Measurements from ENCODE around the gene RAD50.

Gene RAD50

DNA sequence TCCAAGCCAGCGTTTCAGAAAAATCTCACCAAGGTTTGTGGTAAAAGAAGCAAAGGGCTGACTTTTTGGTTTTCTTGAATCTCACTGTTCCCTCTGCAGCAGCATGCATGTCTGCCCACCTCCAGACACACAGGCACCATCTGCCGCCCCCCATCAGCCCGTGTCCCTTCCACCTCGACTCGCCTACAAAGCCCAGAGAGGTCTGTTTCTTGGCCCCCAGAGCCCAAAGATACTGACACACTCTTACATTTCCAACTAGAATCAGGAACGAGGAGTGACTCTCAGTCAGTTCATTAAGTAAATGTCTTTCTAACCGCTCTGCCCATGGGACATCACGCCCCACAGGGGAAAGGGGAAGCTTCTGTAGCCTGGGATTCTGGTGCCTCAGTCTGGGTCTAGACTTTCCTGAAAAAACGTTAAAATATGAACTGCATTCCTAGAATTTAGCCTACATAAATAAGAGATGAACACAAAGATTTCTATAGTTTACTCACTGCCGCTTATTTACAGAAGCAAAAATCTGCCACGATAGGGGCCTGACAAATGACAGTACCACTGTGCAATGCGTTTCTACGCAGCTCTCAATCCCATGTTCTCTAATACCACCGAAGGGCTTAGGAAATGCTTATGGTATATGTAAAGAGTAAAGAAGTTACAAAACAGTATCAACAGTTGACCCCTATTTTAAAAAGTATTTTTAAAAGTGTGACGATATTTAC is 121.1 kb downstream of the RAD50 start:
- no peak overlapping the region for H3K4me3 ChIP-seq (ENCODE audit: low read depth, low read length)
- TF ChIP-seq, protein P1, sequence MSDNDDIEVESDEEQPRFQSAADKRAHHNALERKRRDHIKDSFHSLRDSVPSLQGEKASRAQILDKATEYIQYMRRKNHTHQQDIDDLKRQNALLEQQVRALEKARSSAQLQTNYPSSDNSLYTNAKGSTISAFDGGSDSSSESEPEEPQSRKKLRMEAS (IDR thresholded peaks at IDR 0.05; ENCODE audit: low read depth, low read length) = no peak
- TF ChIP-seq MYC (IDR thresholded peaks at IDR 0.05; ENCODE audit: low read depth, low read length) (no peak), POLR2A (IDR thresholded peaks at IDR 0.05; ENCODE audit: extremely low read depth, insufficient read length) (no peak)
- TF ChIP-seq, protein P2, sequence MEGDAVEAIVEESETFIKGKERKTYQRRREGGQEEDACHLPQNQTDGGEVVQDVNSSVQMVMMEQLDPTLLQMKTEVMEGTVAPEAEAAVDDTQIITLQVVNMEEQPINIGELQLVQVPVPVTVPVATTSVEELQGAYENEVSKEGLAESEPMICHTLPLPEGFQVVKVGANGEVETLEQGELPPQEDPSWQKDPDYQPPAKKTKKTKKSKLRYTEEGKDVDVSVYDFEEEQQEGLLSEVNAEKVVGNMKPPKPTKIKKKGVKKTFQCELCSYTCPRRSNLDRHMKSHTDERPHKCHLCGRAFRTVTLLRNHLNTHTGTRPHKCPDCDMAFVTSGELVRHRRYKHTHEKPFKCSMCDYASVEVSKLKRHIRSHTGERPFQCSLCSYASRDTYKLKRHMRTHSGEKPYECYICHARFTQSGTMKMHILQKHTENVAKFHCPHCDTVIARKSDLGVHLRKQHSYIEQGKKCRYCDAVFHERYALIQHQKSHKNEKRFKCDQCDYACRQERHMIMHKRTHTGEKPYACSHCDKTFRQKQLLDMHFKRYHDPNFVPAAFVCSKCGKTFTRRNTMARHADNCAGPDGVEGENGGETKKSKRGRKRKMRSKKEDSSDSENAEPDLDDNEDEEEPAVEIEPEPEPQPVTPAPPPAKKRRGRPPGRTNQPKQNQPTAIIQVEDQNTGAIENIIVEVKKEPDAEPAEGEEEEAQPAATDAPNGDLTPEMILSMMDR (IDR thresholded peaks at IDR 0.05; ENCODE audit: low read depth, low read length) = no peak
- DNase-seq (ENCODE audit: low read depth) = no peak

DNA sequence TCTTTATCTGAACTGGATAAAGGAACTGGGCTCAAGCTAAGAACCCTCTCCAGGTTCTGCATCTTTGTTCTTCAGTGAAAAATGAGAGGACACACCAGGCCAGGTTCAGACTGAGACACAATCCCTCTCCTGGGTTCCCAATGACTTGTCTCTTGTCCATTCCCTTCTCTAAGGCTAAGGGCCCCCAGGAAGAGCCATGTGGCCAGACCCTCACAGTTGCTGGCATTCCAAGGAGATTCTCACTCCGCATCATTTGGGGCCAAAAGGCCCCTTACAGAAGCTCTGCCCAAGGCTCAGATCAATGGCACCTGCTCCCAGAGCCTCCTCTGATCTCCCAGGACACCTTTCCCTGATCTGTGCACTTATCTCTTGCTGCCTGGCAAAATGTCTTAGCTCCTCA is 122.0 kb downstream of the RAD50 start:
- no peak for DNase-seq (ENCODE audit: low read depth)
- TF ChIP-seq POLR2A (IDR thresholded peaks at IDR 0.05; ENCODE audit: extremely low read depth, insufficient read length) (no peak), MYC (IDR thresholded peaks at IDR 0.05; ENCODE audit: low read depth, low read length) (no peak)
- TF ChIP-seq, protein P2 (IDR thresholded peaks at IDR 0.05; ENCODE audit: low read depth, low read length) = no peak
- TF ChIP-seq, protein P1 (IDR thresholded peaks at IDR 0.05; ENCODE audit: low read depth, low read length) = no peak
- H3K4me3 ChIP-seq (ENCODE audit: low read depth, low read length) = no peak overlapping the region

DNA sequence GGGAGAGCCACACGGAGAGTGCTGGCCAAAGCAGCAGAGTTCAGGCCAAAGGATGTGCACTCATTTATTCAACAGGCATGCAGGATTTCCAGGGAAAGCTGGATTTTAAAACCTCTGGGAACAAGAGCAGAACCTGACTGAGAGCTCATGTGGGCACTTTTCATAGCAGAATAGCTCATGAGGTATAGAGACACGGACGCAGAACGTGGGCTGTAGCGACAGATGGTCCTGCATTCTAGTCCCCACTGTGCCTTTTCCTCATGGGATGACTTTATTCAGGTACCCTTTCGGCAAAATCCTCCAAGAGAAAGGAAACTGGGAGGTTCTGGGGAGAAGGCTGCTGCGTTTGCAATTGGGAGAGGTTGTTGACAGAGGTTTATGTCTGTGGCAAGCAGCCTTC is 122.4 kb downstream of the RAD50 start:
- TF ChIP-seq POLR2A (IDR thresholded peaks at IDR 0.05; ENCODE audit: extremely low read depth, insufficient read length) = no peak
- no peak overlapping the region for H3K4me3 ChIP-seq (ENCODE audit: low read depth, low read length)
- DNase-seq (ENCODE audit: low read depth) = no peak

DNA sequence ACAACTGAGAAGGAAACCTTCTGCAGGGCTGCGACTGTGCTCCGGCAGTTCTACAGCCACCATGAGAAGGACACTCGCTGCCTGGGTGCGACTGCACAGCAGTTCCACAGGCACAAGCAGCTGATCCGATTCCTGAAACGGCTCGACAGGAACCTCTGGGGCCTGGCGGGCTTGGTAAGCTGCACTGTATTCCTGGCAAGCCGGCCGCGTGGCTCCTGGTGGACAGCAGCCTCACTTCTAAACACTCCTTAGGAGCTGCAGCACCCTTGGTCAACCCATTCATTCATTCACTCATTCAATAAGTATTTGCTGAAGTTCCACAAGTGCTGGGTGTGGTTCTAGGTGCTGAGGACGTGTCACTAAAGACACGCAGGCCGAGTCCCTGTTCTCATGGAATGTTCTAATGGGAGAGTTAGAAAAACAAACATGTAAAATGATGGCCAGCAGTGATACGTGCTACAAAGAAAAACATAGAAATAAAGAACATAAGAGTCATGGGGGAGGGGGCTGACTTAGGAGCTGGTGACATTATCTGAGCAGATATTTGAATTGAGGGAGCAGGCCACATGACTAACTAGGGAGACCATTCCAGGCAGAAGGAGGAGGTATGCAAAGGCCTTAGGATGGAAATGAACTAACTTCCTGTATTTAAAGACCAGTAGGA is 123.1 kb downstream of the RAD50 start:
- no peak overlapping the region for H3K4me3 ChIP-seq (ENCODE audit: low read depth, low read length)
- DNase-seq (ENCODE audit: low read depth) = no peak
- TF ChIP-seq MYC (IDR thresholded peaks at IDR 0.05; ENCODE audit: low read depth, low read length) (no peak), POLR2A (IDR thresholded peaks at IDR 0.05; ENCODE audit: extremely low read depth, insufficient read length) (no peak)
- TF ChIP-seq, protein P1 (IDR thresholded peaks at IDR 0.05; ENCODE audit: low read depth, low read length) = no peak
- TF ChIP-seq, protein P2 (IDR thresholded peaks at IDR 0.05; ENCODE audit: low read depth, low read length) = no peak

DNA sequence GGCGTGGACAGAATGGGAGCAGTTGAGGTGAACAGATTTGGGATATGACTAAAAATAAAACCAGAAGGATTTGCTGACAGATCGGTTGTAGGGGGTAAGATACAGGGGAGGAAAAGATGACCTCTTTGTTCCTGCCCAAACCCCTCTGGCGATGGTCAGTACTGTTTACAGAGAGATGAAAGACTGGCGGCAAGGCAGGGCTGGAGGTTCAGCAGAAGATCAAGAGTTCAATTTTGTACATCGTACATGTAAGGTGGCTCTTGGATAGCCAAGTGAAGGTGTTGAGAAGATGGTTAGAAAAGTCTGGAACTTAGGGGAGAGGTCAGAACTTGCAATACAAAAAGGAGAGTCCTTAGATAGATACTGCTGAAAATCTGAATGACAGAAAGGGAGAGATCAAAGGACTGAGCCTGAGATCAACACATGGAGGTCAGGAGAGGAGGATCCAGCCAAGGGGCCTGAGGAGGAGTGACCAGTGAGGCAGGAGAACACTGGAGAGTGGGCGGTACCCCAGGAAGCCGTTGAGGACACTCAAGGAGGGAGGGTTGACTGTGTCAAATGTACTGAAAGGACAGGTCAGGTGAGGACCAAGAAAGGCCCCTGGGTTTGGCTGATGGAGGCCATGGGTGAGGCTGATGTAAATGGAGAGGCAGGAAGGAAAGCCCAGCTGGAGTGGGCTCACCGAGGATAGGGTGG is 124.2 kb downstream of the RAD50 start:
- TF ChIP-seq MYC (IDR thresholded peaks at IDR 0.05; ENCODE audit: low read depth, low read length) = no peak
- TF ChIP-seq POLR2A (IDR thresholded peaks at IDR 0.05; ENCODE audit: extremely low read depth, insufficient read length) = no peak
- TF ChIP-seq, protein P2 (IDR thresholded peaks at IDR 0.05; ENCODE audit: low read depth, low read length) = no peak
- TF ChIP-seq, protein P1 (IDR thresholded peaks at IDR 0.05; ENCODE audit: low read depth, low read length) = no peak
- no peak for DNase-seq (ENCODE audit: low read depth)
- H3K4me3 ChIP-seq (ENCODE audit: low read depth, low read length) = no peak overlapping the region

DNA sequence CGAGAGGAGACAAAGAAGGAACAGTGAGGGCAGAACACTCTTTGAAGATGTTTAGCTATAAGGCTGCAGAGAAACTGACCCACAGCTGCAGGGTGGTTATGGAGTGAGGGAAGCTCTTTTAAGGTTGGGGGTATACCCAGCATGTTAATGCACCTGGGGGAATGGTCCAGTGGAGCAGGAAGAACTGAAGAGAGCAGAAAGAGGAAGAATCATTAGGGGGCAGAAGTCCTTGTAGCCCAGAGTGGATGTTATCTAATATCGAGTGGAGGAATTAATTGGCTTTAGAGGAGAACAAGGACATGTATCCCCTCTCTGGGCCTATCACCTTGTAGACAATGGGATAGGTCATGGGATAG is 124.7 kb downstream of the RAD50 start:
- TF ChIP-seq, protein P2 (IDR thresholded peaks at IDR 0.05; ENCODE audit: low read depth, low read length) = no peak
- TF ChIP-seq, protein P1 (IDR thresholded peaks at IDR 0.05; ENCODE audit: low read depth, low read length) = no peak
- TF ChIP-seq MYC (IDR thresholded peaks at IDR 0.05; ENCODE audit: low read depth, low read length) (no peak), POLR2A (IDR thresholded peaks at IDR 0.05; ENCODE audit: extremely low read depth, insufficient read length) (no peak)
- H3K4me3 ChIP-seq (ENCODE audit: low read depth, low read length) = no peak overlapping the region
- no peak for DNase-seq (ENCODE audit: low read depth)

All from NB4 (cell line).